Suprapubic skin (tissue), 4 donors: ENCODE results near the gene NT5M. TPM values are rescaled to one million over a fixed set of nuclear protein-coding genes. Genes with fewer than 3 reads are reported as not detected.

Experiments
- DNase-seq, 2 donors: peaks; one replicate each; pipeline ENCODE4 v3.0.0-alpha.2; 2019; ENCODE audit warnings: low spot score in 2 of 2
- H3K27ac ChIP-seq: fragments of 200-600 bp; sonication (generic); one replicate; pipeline ENCODE4 v1.5.1; 2019
- H3K27me3 ChIP-seq: fragments of 200-600 bp; sonication (generic); one replicate; pipeline ENCODE4 v1.5.1; 2019
- H3K36me3 ChIP-seq: fragments of 200-600 bp; sonication (generic); one replicate; pipeline ENCODE4 v1.5.1; 2019
- H3K4me1 ChIP-seq: fragments of 200-600 bp; sonication (generic); one replicate; pipeline ENCODE4 v1.5.1; 2019
- H3K4me3 ChIP-seq: fragments of 200-600 bp; sonication (generic); one replicate; pipeline ENCODE4 v1.5.1; 2019; ENCODE audit warnings: mild to moderate bottlenecking
- H3K9me3 ChIP-seq: fragments of 200-600 bp; sonication (generic); one replicate; pipeline ENCODE4 v1.5.1; 2019
- EP300 ChIP-seq: sonication (generic); formaldehyde crosslinking; IDR thresholded peaks from one replicate; pipeline ENCODE4 v1.6.1; 2017; ENCODE audit warnings: antibody characterized with exemption
- POLR2A ChIP-seq, 2 donors: fragments of 450-650 bp; IDR thresholded peaks; one replicate each; pipeline ENCODE4 v1.6.1; 2017; ENCODE audit warnings: antibody characterized with exemption in 2 of 2, mild to moderate bottlenecking in 2 of 2, moderate library complexity in 2 of 2
- POLR2AphosphoS5 ChIP-seq, 3 donors: sonication (generic); formaldehyde crosslinking; IDR thresholded peaks; one replicate each; pipeline ENCODE4 v1.6.1; 2017; ENCODE audit warnings: antibody characterized with exemption in 3 of 3
- WGBS: methylation state at CpG from one replicate; pipeline ENCODE4 v1.1.5; 2018; 5-methylcytosine and 5-hydroxymethylcytosine counted together
- total RNA-seq, 4 donors: library from RNA; depleted of rRNA; stranded (reverse); fragments of >200 nt; gene quantifications; one replicate each; pipeline ENCODE4 v1.1.0, GENCODE V29; 2016
- TF ChIP-seq, protein P1 (sequence below), 2 donors: fragments of 200-600 bp in 1 of 2; fragments of 450-650 bp in 1 of 2; sonication (generic) in 1 of 2; IDR thresholded peaks; one replicate each; pipeline ENCODE4 v1.5.1; 2016 to 2019; ENCODE audit warnings: antibody characterized with exemption in 2 of 2, mild to moderate bottlenecking in 1 of 2, moderate library complexity in 1 of 2

Gene NT5M
- total RNA-seq, 4 donors from 2014 or later: 1.2 to 4.6 (median 1.9) TPM

DNA sequence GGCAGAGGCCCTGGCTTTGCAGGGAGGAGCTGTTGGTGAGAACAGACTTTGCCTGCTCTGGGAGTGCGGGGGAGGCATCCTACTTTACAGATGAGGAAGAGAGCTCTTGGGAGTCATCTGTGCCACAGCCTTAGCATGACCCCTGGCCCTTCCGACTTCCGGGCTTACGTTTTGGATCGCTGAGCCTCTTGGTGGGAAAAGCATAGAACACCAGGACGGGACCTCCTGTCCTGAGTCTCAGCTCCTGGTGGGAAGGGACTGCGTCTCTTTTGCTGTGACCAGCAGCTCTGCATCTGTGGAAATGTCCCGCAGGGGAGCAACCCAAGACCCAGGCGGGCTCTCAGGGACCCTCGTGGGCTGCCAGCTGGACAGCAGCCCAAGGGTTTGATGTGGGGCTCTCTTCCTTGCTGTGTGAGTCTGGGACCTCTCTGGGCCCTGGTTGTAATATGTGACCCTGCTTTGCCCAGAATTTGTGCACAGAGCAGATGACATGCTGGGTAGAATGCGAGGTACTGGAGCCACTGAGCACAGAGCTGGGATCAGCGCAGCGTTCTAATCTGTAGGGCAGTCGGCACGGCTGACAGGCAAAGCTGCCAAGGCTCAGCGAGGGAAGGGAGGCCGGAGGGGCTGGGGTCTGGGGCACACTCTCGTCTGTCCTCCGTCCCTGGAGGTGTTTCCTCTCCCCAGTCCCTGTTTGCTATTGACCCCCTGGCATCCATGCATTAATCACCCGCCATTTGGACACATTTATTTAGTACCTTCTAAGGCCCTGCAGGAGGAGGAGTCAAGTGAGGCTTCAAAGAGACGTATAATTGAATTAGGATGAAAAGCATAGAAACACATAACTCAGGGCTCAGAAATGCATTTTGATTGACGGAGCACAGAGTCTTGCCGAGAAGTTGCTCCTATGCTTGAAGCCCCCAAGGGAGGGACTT, 64.0 kb downstream of the NT5M start:
- Histone ChIP-seq H3K4me3 (no peak overlapping the region), H3K27ac (peak overlapping the region; percentile 10), H3K9me3 (no peaks in the 10 kb centered on the region), H3K36me3 (no peaks in the 10 kb centered on the region), H3K4me1 (peaks cover 11% of the 10 kb centered on the region), H3K27me3 (no peaks in the 10 kb centered on the region)
- DNase-seq: no peak
- WGBS: 81% methylated on average over 19 of the region's 23 CpGs
- TF ChIP-seq EP300 (no peak), POLR2AphosphoS5 (IDR thresholded peaks at IDR 0.05) (no peak), POLR2A (IDR thresholded peaks at IDR 0.05) (no peak)
- TF ChIP-seq, protein P1, sequence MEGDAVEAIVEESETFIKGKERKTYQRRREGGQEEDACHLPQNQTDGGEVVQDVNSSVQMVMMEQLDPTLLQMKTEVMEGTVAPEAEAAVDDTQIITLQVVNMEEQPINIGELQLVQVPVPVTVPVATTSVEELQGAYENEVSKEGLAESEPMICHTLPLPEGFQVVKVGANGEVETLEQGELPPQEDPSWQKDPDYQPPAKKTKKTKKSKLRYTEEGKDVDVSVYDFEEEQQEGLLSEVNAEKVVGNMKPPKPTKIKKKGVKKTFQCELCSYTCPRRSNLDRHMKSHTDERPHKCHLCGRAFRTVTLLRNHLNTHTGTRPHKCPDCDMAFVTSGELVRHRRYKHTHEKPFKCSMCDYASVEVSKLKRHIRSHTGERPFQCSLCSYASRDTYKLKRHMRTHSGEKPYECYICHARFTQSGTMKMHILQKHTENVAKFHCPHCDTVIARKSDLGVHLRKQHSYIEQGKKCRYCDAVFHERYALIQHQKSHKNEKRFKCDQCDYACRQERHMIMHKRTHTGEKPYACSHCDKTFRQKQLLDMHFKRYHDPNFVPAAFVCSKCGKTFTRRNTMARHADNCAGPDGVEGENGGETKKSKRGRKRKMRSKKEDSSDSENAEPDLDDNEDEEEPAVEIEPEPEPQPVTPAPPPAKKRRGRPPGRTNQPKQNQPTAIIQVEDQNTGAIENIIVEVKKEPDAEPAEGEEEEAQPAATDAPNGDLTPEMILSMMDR (IDR thresholded peaks at IDR 0.05): no peak

DNA sequence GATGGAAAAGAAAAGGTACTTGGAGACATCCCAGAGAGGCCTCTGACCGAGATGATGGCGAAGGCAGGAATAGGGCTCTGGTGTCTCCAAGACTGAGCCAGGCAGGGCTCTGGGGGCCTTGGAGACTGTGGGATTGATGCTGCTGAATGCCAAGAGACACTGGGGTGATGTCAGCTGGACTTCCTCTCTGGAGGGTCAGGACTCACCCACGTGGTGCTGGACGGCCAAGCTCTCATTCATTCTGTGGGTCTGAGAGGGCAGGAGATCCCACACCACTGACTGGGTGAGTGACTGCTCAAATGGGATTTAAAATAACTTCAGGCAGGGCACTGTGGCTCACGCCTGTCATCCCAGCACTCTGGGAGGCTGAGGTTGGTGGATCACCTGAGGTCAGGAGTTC, 64.8 kb downstream of the NT5M start:
- 70% methylated on average over 5 of the region's 5 CpGs for WGBS
- Histone ChIP-seq H3K9me3 (no peaks in the 10 kb centered on the region), H3K36me3 (no peaks in the 10 kb centered on the region), H3K4me3 (no peak overlapping the region), H3K4me1 (peaks cover 6% of the 10 kb centered on the region), H3K27me3 (no peaks in the 10 kb centered on the region), H3K27ac (no peak overlapping the region)
- no peak for DNase-seq
- no peak for TF ChIP-seq EP300
- no peak for TF ChIP-seq POLR2AphosphoS5 (IDR thresholded peaks at IDR 0.05)
- TF ChIP-seq, protein P1 (IDR thresholded peaks at IDR 0.05): no peak
- TF ChIP-seq POLR2A (IDR thresholded peaks at IDR 0.05): no peak

DNA sequence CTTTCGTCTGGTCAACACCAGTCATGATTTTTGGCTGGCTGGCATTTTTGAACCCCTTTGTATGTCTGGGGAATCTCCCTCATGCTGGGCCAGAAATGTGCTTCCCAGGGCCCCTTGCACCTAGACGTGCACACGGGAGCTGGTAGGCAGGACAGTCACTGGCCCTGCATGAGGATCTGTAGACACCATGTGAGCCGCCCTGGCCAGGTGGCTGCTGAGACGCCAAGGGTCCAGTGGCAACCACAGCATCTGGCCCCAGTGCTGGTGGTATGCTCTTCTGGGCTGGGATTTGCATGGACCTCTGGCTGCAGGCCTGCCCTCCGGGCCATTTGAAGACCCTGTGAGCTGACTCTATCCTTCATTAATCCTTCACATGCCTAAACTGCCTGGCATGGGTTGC, 67.5 kb downstream of the NT5M start:
- TF ChIP-seq POLR2A (IDR thresholded peaks at IDR 0.05): no peak
- Histone ChIP-seq H3K4me3 (no peak overlapping the region), H3K36me3 (no peaks in the 10 kb centered on the region), H3K4me1 (peaks cover 1% of the 10 kb centered on the region), H3K27me3 (no peaks in the 10 kb centered on the region), H3K27ac (no peak overlapping the region), H3K9me3 (no peaks in the 10 kb centered on the region)
- DNase-seq: no peak
- WGBS: 81% methylated on average over 4 of the region's 6 CpGs

DNA sequence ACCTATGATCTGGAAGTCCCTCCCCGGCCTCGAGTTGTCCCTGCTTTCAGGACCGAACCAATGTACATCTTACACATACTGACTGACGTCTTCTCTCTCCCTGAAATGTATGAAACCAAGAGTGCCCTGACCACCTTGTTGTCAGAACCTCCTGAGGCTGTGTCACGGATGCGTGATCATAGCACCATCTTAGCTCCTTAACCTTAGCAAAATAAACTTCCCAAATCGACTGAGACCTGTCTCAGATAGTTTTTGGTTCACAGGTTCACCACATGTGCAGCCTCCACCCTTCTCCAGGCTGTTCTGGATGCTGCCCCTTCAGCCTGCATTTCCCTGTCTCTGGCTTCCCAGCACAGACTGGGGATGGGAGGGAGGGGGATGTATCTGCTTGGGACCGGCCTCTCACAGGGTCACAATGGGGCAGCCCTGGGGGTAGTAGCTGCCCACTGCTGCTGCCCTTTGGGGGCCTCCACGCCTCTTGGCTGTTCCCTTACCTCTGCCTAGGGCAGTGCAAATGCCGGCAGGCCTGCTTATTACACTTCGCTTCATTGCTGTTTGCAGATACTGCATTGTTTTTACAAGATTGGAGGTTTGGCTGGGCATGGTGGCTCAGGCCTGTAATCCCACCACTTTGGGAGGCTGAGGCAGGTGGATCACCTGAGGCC, 69.8 kb downstream of the NT5M start:
- no peaks in the 10 kb centered on the region for H3K9me3 ChIP-seq
- no peak for DNase-seq
- peaks cover 23% of the 10 kb centered on the region for H3K4me1 ChIP-seq
- WGBS: 85% methylated on average over 11 of the region's 11 CpGs
- no peak overlapping the region for H3K27ac ChIP-seq
- no peak overlapping the region for H3K4me3 ChIP-seq
- H3K36me3 ChIP-seq: no peaks in the 10 kb centered on the region
- TF ChIP-seq, protein P1 (IDR thresholded peaks at IDR 0.05): no peak
- TF ChIP-seq POLR2A (IDR thresholded peaks at IDR 0.05): no peak
- TF ChIP-seq EP300: no peak
- no peak for TF ChIP-seq POLR2AphosphoS5 (IDR thresholded peaks at IDR 0.05)
- no peaks in the 10 kb centered on the region for H3K27me3 ChIP-seq

DNA sequence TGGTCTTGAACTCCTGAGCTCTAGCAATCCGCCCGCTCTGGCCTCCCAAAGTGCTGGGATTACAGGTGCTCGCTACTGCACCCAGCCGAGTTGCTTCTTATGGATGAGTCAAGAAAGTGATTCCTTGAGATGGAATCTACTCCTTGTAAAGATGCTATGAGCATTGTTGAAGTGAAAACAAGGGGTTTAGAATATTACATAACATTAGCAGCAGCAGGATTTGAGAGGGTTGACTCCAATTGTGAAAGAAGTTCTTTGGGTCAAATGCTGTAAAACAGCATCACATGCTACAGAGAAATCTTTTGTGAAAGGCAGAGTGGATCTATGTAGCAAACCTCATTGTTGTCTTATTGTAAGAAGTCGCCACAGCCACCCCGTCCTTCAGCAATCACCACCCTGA, 72.7 kb downstream of the NT5M start:
- no peaks in the 10 kb centered on the region for H3K9me3 ChIP-seq
- H3K4me3 ChIP-seq: no peak overlapping the region
- TF ChIP-seq POLR2A (IDR thresholded peaks at IDR 0.05) (no peak), POLR2AphosphoS5 (IDR thresholded peaks at IDR 0.05) (no peak), EP300 (no peak)
- TF ChIP-seq, protein P1 (IDR thresholded peaks at IDR 0.05): no peak
- no peaks in the 10 kb centered on the region for H3K27me3 ChIP-seq
- peak overlapping the region; percentile 79 for H3K27ac ChIP-seq
- 91% methylated on average over 6 of the region's 6 CpGs for WGBS
- DNase-seq: no peak
- H3K4me1 ChIP-seq: peaks cover 26% of the 10 kb centered on the region
- no peaks in the 10 kb centered on the region for H3K36me3 ChIP-seq
